Common myeloid progenitor, CD34-positive (primary cell): Measurements from ENCODE around the gene SEMA3C.

Experiments
- CTCF ChIA-PET: fragments of 350-600 bp; sonication (Branson Sonifier 250); formaldehyde crosslinking; loops from one replicate; lab custom pipeline; 2021; ENCODE audit warnings: antibody characterized with exemption; lab: Charles Lee
- POLR2A ChIA-PET: fragments of 350-600 bp; sonication (Branson Sonifier 250); formaldehyde crosslinking; loops from one replicate; lab custom pipeline; 2021; ENCODE audit warnings: antibody characterized with exemption; lab: Charles Lee
- DNase-seq, 3 donors: peaks; one replicate each; pipeline versions ENCODE4 v3.0.0 to v3.0.0-alpha.2; 2013
- H3K27ac ChIP-seq, 2 experiments: 1 replicate in 1 of 2; 2 replicates in 1 of 2; pipeline ENCODE4 v1.7.0; 2013; ENCODE audit warnings: inconsistent platforms in 2 of 2, low read length in 2 of 2, mild to moderate bottlenecking in 2 of 2, low read depth in 1 of 2, moderate library complexity in 1 of 2; ENCODE audit not compliant: severe bottlenecking in 2 of 2, insufficient read depth in 1 of 2, poor library complexity in 1 of 2
- H3K27me3 ChIP-seq, 5 experiments: replicated peaks in 2 of 5; 1 replicate in 3 of 5; 2 replicates in 2 of 5; pipeline versions ENCODE4 v1.6.1 to v1.7.0; 2013; ENCODE audit warnings: low read length in 4 of 5, mild to moderate bottlenecking in 2 of 5, moderate library complexity in 2 of 5, inconsistent platforms in 1 of 5; ENCODE audit not compliant: insufficient read depth in 5 of 5, control insufficient read depth in 4 of 5
- H3K36me3 ChIP-seq, 4 experiments: 1 replicate in 2 of 4; 2 replicates in 2 of 4; pipeline versions ENCODE4 v1.6.1 to v1.7.0; 2013; ENCODE audit warnings: low read length in 3 of 4, control low read depth in 1 of 4, mild to moderate bottlenecking in 1 of 4; ENCODE audit not compliant: control insufficient read depth in 4 of 4, insufficient read depth in 4 of 4
- H3K4me1 ChIP-seq, 4 experiments: 1 replicate in 3 of 4; 2 replicates in 1 of 4; pipeline versions ENCODE4 v1.6.1 to v1.7.1; 2013; ENCODE audit warnings: low read length in 3 of 4, mild to moderate bottlenecking in 3 of 4, control low read depth in 1 of 4, inconsistent platforms in 1 of 4, moderate library complexity in 1 of 4; ENCODE audit not compliant: control insufficient read depth in 4 of 4, insufficient read depth in 4 of 4; ENCODE audit errors: control extremely low read depth in 1 of 4
- H3K4me3 ChIP-seq, 7 experiments: 1 replicate in 4 of 7; 2 replicates in 3 of 7; pipeline versions ENCODE4 v1.5.1 to v1.7.0; 2013; ENCODE audit warnings: mild to moderate bottlenecking in 7 of 7, low read length in 6 of 7, moderate library complexity in 6 of 7, inconsistent platforms in 2 of 7, low read depth in 2 of 7, control low read depth in 1 of 7; ENCODE audit not compliant: insufficient read depth in 4 of 7, control insufficient read depth in 1 of 7; ENCODE audit errors: extremely low read depth in 1 of 7
- H3K9me3 ChIP-seq, 5 experiments: 1 replicate in 4 of 5; 2 replicates in 1 of 5; pipeline versions ENCODE4 v1.6.1 to v1.7.1; 2013; ENCODE audit warnings: low read length in 4 of 5, mild to moderate bottlenecking in 2 of 5, inconsistent platforms in 1 of 5, low read depth in 1 of 5, moderate library complexity in 1 of 5; ENCODE audit not compliant: control insufficient read depth in 4 of 5, insufficient read depth in 2 of 5; ENCODE audit errors: control extremely low read depth in 1 of 5
- WGBS: methylation state at CpG from one replicate; pipeline ENCODE4 v1.1.5; 2013; ENCODE audit not compliant: insufficient coverage; 5-methylcytosine and 5-hydroxymethylcytosine counted together

SEMA3C gene

DNA sequence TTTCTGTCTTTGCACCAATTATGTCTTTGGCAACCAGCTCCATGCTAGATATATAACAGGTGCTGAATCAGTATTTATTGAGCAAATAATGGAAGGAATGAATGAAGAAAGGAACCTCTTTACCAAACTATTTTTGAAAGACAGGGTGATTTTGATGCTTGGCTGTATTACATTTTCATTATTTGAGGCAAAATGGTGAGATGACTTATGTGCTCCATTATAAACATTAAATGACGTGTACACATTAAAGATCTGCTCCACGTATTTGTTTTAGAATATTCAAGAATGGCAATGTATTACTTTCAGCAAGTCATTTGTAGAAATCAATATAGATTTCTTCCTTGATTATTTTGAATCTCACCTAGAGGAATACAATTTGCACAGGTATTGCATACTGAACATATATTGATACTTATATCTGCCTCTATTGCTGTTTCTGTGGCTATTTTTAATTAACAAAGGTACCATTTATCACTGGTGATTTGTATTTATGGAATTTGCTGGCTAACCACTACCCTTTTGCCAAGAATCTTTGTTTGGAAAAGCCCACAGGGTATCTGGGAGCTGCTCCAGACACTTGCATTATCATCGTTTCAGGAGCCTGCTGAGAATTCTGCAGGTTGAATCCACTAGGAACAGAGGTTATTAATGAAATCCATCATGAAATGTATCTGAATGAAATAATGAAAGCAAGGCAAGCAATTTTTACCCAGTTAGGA, 92.2 kb downstream of the SEMA3C start:
- H3K4me1 ChIP-seq = no peaks in the 10 kb centered on the region
- ChIA-PET POLR2A (no interaction called here), CTCF (no interaction called here)
- no peaks in the 10 kb centered on the region for H3K9me3 ChIP-seq
- no peaks in the 10 kb centered on the region for H3K36me3 ChIP-seq
- no peak for DNase-seq
- no peaks in the 10 kb centered on the region for H3K27me3 ChIP-seq
- no peak overlapping the region for H3K27ac ChIP-seq
- H3K4me3 ChIP-seq = no peak overlapping the region
- whole genome bisulfite sequencing = no CpG with 5 or more reads among the region's 3 CpGs

DNA sequence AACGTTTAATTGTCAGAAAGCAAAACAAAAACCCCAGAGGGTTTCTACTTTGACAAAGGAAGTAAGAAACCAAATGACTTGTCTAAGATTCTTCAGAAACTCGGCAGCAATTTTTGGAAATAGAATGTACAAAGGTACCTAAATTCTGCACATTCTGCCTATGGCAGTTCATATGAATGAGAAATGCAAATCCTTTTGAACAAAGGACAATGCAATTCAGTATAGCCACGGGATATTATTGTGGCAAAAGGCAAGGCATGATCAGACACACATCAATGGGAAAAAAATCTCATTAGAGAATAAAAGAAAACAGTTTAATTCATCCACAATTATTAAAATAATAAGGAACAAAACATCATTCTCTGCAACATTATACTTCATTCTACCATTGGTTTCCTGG, 93.4 kb downstream of the SEMA3C start:
- Histone ChIP-seq H3K4me3 (no peak overlapping the region), H3K4me1 (no peaks in the 10 kb centered on the region), H3K27me3 (no peaks in the 10 kb centered on the region), H3K27ac (no peak overlapping the region), H3K36me3 (no peaks in the 10 kb centered on the region), H3K9me3 (no peaks in the 10 kb centered on the region)
- CTCF ChIA-PET = no interaction called here
- POLR2A ChIA-PET = no interaction called here
- DNase-seq = no peak
- no CpG with 5 or more reads among the region's 3 CpGs for WGBS

DNA sequence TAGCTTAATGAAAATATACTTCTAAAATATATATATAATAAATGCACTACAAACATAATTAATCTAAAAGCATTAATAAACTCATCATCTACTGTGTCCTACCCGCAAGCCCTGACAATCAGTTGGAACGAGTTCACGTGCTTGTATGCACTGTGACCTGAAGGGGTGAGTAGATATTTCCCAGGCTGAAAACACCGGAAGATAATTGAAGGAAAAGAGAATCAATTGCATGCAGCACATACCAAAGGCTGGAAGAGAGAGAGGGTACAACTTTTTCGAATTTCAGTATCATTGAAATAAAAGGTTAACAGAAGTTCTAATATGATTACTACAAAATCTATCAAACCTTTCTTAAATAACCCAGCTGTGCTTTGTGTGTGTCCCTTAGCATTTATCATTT, 94.6 kb downstream of the SEMA3C start:
- 100% methylated on average over 3 of the region's 5 CpGs for WGBS
- Histone ChIP-seq H3K4me1 (no peaks in the 10 kb centered on the region), H3K36me3 (no peaks in the 10 kb centered on the region), H3K27me3 (no peaks in the 10 kb centered on the region), H3K9me3 (no peaks in the 10 kb centered on the region), H3K27ac (no peak overlapping the region), H3K4me3 (no peak overlapping the region)
- CTCF ChIA-PET = no interaction called here
- POLR2A ChIA-PET = no interaction called here
- DNase-seq = no peak

DNA sequence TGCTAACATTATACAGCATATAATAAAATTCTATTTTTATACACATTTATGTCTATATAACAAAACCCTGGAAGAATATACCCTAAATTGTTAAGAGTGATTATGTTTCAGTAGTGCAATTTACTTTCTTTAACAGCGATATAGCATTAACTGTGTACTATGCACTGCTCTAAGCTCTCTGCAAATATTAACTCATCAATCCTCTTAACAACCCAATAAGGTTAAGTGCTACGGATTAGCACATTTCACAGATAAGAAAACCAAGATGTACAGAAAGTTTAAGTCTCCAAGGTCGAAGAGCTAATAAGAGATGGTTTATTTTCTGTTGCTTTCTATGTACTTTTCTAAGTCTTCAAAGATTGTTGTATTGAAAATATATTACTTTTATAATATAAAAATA, 95.8 kb downstream of the SEMA3C start:
- H3K4me1 ChIP-seq = no peaks in the 10 kb centered on the region
- no peaks in the 10 kb centered on the region for H3K9me3 ChIP-seq
- ChIA-PET POLR2A (no interaction called here), CTCF (no interaction called here)
- H3K27ac ChIP-seq = no peak overlapping the region
- H3K27me3 ChIP-seq = no peaks in the 10 kb centered on the region
- DNase-seq = no peak
- WGBS = 100% methylated on average over 1 of the region's 3 CpGs
- H3K36me3 ChIP-seq = no peaks in the 10 kb centered on the region
- H3K4me3 ChIP-seq = no peak overlapping the region

DNA sequence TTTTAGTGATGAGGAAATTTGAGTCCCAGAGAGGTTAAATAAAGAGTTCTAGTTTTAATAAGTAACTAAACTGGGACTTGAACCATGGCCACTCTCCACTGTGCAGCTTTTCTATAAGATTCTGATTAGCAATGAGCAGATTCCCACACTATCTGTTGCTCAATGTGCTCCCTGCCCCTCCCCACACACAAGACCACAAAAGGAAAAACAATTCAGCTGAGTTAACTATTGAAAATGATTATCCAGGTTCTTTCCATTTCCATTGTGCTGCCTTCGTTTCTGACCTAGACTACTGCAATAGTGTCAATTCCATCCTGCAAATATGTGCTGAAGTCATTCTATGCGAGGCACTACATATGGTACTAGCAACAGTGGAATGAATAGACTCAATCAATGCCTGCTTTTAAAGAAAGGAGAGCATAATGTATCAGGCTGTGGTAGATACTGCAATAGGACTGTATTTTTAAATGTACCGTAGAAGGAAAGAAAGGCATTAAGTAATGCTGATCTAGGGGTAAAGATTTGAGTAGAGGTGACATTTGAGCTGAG, 97.0 kb downstream of the SEMA3C start:
- Histone ChIP-seq H3K27me3 (no peaks in the 10 kb centered on the region), H3K4me1 (no peaks in the 10 kb centered on the region), H3K9me3 (no peaks in the 10 kb centered on the region), H3K36me3 (no peaks in the 10 kb centered on the region), H3K27ac (no peak overlapping the region), H3K4me3 (no peak overlapping the region)
- no peak for DNase-seq
- CTCF ChIA-PET = interaction anchor here (0.9 to 1.0 kb wide), 2 partner anchors 12 to 48 kb away, joined by 3 read pairs; no protein-coding TSS in a partner anchor
- 79% methylated on average over 3 of the region's 3 CpGs for WGBS
- POLR2A ChIA-PET = no interaction called here

DNA sequence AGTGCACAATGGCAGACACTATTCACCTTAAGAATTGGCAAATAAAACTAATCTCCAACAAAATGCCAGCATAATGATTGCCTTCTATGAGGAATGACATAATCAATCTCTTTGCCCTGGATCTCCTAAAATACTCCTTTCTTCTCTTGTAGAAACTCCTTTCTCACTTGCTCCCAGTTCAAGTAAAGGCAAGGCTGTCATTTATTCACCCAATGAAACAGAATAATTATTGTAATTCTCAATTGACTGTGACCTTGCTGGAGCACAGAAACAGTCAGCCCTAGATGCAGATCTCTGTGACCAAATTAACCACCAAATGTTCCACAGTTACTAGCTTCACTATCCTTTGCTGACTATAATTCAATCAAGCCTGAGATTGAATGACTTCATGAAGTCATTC, 99.3 kb downstream of the SEMA3C start:
- no peak for DNase-seq
- Histone ChIP-seq H3K36me3 (no peaks in the 10 kb centered on the region), H3K4me1 (no peaks in the 10 kb centered on the region), H3K27ac (no peak overlapping the region), H3K27me3 (no peaks in the 10 kb centered on the region), H3K4me3 (no peak overlapping the region), H3K9me3 (no peaks in the 10 kb centered on the region)
- ChIA-PET CTCF (no interaction called here), POLR2A (no interaction called here)

DNA sequence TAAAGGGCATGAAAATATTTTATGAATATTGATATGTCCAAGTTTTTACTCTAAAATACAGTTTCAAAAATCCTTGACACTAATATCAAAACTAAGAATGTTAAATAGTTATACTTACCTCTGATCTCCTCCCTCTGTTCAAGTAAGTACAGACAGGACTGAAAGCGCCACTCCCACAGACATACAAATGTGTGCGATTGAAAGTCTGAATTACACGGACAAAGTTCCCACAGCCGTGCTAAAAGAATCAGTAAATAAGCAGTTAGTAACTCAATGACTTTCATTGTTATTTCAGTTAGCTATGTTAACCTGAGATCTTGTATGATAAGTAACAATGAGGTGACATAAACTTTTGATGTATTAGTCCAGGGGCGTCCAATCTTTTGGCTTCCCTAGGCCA, 100.7 kb downstream of the SEMA3C start:
- H3K36me3 ChIP-seq = no peaks in the 10 kb centered on the region
- CTCF ChIA-PET = no interaction called here
- WGBS = 100% methylated on average over 3 of the region's 5 CpGs
- POLR2A ChIA-PET = no interaction called here
- H3K27ac ChIP-seq = no peak overlapping the region
- no peak overlapping the region for H3K4me3 ChIP-seq
- DNase-seq = no peak
- no peaks in the 10 kb centered on the region for H3K27me3 ChIP-seq
- no peaks in the 10 kb centered on the region for H3K9me3 ChIP-seq
- no peaks in the 10 kb centered on the region for H3K4me1 ChIP-seq
